ENCODE results near the gene METTL15.

DNA sequence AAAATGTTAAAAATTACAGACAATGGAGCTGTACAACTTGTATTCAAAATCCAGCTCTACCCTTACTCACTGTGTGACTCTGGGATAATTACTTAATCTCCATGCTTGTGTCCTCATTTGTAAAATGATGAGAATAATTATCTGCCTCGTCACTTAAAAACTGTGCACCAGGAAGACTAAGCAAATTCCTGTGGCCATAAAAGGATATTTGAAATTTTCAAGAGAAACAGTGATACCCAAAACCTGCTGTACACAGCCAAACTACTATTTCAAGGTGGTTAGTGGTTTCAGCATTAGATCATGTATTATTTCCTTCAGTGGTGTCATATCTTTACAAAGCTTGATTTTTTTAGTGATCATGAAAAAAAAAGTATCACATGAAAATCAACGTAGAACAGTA, 136.9 kb downstream of the METTL15 start:
- TF ChIP-seq, protein P1, sequence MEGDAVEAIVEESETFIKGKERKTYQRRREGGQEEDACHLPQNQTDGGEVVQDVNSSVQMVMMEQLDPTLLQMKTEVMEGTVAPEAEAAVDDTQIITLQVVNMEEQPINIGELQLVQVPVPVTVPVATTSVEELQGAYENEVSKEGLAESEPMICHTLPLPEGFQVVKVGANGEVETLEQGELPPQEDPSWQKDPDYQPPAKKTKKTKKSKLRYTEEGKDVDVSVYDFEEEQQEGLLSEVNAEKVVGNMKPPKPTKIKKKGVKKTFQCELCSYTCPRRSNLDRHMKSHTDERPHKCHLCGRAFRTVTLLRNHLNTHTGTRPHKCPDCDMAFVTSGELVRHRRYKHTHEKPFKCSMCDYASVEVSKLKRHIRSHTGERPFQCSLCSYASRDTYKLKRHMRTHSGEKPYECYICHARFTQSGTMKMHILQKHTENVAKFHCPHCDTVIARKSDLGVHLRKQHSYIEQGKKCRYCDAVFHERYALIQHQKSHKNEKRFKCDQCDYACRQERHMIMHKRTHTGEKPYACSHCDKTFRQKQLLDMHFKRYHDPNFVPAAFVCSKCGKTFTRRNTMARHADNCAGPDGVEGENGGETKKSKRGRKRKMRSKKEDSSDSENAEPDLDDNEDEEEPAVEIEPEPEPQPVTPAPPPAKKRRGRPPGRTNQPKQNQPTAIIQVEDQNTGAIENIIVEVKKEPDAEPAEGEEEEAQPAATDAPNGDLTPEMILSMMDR (conservative IDR thresholded peaks at IDR 0.05; ENCODE audit: low read depth, low read length) = no peak
- TF ChIP-seq EZH2phosphoT487 (IDR thresholded peaks at IDR 0.05; ENCODE audit: borderline replicate concordance, low read length) (no peak), EZH2 (IDR thresholded peaks at IDR 0.05; ENCODE audit: low read length, unreplicated experiment) (no peak)
